Erythroblast (primary cell): ENCODE data around the gene GFRA1.

ENCODE experiments used
- GATA1 ChIP-seq: IDR thresholded peaks from 2 replicates; pipeline ENCODE4 v1.6.1; 2011; ENCODE audit warnings: low read depth, mild to moderate bottlenecking, control low read depth, low read length, moderate library complexity
- POLR2A ChIP-seq: IDR thresholded peaks from 2 replicates; pipeline ENCODE4 v1.6.1; 2011; ENCODE audit warnings: mild to moderate bottlenecking, low read length

DNA sequence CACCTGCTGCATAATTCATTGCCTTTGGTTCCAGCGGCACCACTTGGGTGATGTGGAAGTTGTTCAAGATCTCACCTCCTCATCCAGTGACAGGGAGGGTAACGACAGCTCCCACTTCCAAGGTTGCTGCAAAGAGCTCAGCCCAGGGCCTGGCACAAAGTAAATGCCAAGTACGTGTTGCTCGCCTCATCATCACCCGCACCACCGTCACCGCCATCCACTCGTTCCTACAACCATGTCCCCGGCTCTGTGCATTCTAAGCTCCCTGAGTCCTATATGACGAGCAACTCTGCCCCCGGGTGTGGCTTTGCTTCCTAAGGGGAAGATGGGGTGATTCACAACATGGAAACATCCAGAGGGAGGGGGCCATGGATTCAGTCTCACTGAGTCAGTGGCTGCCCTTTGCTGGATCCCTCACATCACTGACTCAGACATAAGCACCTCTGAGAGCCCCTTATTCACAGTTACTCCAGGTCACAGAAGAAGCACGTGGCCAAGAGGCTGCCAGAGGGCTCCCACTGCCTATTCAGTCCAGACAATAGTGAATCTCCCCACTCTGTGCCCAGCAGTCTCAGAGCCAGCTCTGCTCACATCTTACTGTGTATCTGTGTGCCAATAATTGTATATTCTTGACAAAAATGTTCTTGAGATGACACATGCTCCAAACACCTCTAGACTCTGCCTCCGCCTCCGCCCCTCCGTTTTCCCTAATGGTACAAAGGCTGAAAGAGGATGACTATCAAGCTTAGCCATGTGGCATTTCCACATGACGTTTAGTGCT, 159.1 kb downstream of the GFRA1 start:
- no peak for TF ChIP-seq POLR2A
- TF ChIP-seq GATA1, result no peak
